Thyroid gland (tissue), 4 donors: ENCODE results near the gene ALAS1. TPM values are rescaled to one million over a fixed set of nuclear protein-coding genes. Genes with fewer than 3 reads are reported as not detected.

Experiments used
- DNase-seq, 2 donors: peaks; one replicate each; pipeline ENCODE4 v3.0.0-alpha.2; 2019
- H3K27ac ChIP-seq, 3 donors: fragments of 200-600 bp; sonication (generic); 1 replicate in 2 of 3; 2 replicates in 1 of 3; pipeline ENCODE4 v1.5.1; 2016 to 2019; ENCODE audit warnings: mild to moderate bottlenecking in 1 of 3, moderate library complexity in 1 of 3
- H3K27me3 ChIP-seq: fragments of 200-600 bp; sonication (generic); one replicate; pipeline ENCODE4 v1.5.1; 2019
- H3K36me3 ChIP-seq, 2 donors: fragments of 200-600 bp; sonication (generic); one replicate each; pipeline ENCODE4 v1.5.1; 2016 to 2019
- H3K4me1 ChIP-seq, 2 donors: fragments of 200-600 bp; sonication (generic); one replicate each; pipeline ENCODE4 v1.5.1; 2017 to 2019
- H3K4me3 ChIP-seq, 3 donors: fragments of 200-600 bp; sonication (generic); replicated peaks in 1 of 3; 1 replicate in 2 of 3; 2 replicates in 1 of 3; pipeline ENCODE4 v1.5.1; 2016; ENCODE audit warnings: mild to moderate bottlenecking in 1 of 3
- H3K9me3 ChIP-seq: fragments of 200-600 bp; sonication (generic); one replicate; pipeline ENCODE4 v1.5.1; 2017
- CTCF ChIP-seq, 6 experiments: fragments of 200-600 bp in 3 of 6; fragments of 450-650 bp in 3 of 6; sonication (generic) in 3 of 6; IDR thresholded peaks; one replicate each; pipeline ENCODE4 v1.5.1; 2016 to 2019; ENCODE audit warnings: antibody characterized with exemption in 6 of 6, mild to moderate bottlenecking in 2 of 6, inconsistent platforms in 1 of 6, moderate library complexity in 1 of 6
- POLR2A ChIP-seq, 2 donors: fragments of 450-650 bp; IDR thresholded peaks; one replicate each; pipeline ENCODE4 v1.6.1; 2017; ENCODE audit warnings: antibody characterized with exemption in 2 of 2, mild to moderate bottlenecking in 2 of 2, moderate library complexity in 1 of 2
- WGBS, 2 donors: methylation state at CpG; one replicate each; pipeline ENCODE4 v1.1.5; 2017; 5-methylcytosine and 5-hydroxymethylcytosine counted together
- intact Hi-C: fragments of 100-400 bp; cut with DNase I; formaldehyde crosslinking; loops from one replicate; pipeline ENCODE4 v1.15.1; 2023
- total RNA-seq, 4 donors: library from RNA; depleted of rRNA; stranded (reverse); fragments of >200 nt; gene quantifications; one replicate each; pipeline ENCODE4 v1.2.3, GENCODE V29; 2016

ALAS1 gene
- total RNA-seq, 4 donors from 2014 or later = 27.7 to 51.9 (median 45.9) TPM

DNA sequence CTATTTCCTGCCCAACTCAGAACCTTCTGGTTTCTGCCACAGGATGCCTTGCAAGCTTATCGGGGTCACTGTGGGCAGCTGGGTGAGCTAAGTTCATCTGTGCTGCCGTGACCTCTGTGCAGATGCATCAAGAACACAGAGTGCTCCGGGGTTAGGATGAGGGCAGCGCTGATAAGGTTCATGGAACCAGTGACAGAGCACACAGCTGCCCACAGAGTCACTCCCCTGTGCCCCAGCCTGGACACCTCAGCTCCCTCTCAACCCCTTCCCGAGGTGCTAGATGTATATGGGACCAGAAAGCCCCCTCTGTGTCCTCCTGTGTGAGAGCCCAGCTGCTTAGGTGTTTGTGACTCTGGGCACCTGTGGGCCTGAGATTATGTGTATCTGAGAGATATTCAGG, 15.8 kb upstream of the ALAS1 start:
- no peak for TF ChIP-seq POLR2A (IDR thresholded peaks at IDR 0.05)
- no peak for TF ChIP-seq CTCF (IDR thresholded peaks at IDR 0.05)
- intact Hi-C loops = no loop called here
- Histone ChIP-seq H3K27me3 (no peaks in the 10 kb centered on the region), H3K9me3 (no peaks in the 10 kb centered on the region), H3K4me3 (no peak overlapping the region), H3K36me3 (no peaks in the 10 kb centered on the region), H3K4me1 (peaks cover 30 to 33% of the 10 kb centered on the region in 2 donors), H3K27ac (peak overlapping the region; percentile 64 to 94 (median 85))
- DNase-seq = peak in 1 of 2 donors; percentile 9
- WGBS, 2 donors = 85 to 91% methylated on average over 4 to 5 of the region's 5 CpGs

DNA sequence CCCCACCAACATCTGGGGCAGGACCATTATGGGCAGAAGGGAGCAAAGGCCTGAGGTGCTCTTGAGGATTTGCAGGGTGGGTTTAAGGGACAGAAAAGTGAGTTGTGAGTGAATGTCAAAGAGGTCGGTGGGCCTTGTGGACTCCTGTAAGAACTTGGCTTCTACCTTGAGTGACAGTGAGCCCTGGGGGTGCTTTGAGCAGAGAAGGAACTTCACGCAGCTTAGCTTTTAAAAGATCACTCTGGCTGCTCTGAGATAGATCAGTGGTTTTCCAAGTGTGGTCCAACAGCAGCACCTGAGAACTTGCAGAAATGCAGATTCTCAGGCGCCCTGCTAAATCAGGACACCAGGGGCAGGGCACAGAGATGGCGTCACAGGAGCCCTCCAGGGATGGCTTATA, 15.3 kb upstream of the ALAS1 start:
- Histone ChIP-seq H3K27me3 (no peaks in the 10 kb centered on the region), H3K36me3 (no peaks in the 10 kb centered on the region), H3K4me1 (peaks cover 30 to 33% of the 10 kb centered on the region in 2 donors), H3K9me3 (no peaks in the 10 kb centered on the region), H3K4me3 (no peak overlapping the region), H3K27ac (peak overlapping the region; percentile 64 to 94 (median 85))
- DNase-seq = peak; percentile 54 to 57
- intact Hi-C loops = no loop called here
- 56 to 71% methylated on average over 4 of the region's 4 CpGs for WGBS, 2 donors
- TF ChIP-seq POLR2A (IDR thresholded peaks at IDR 0.05) (no peak), CTCF (IDR thresholded peaks at IDR 0.05) (no peak)

DNA sequence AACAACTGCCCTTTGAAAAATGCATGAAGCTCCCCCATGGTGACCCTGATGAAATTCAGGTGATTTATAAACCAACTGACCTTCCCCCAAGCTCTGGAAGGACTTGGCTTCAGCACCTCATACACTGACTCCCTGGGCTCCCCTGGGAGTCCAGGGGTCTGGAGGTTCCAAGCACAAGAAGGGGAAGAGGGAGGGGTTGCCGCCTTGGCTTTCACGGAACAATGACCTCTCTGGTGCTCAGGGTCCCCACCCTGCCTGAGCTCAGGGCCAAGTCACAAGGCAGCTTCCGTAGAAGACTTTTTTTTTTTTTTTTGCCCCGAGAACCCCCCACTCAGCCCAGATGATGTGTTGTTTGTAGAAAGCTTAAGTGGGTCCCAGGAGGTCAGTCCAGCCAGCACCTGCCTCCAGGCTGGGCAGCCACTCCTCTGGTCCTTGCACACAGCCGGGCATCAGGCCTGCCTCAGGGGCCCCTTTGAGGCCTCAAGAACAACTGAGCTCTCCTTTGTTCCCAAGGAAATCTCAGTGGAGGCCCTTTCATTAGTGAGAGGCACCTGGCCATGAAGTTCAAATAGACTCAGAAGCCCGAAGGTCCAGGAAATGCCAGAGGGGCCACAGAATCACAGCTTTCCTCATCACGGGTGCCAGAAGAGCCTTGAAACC, 14.0 kb upstream of the ALAS1 start:
- Histone ChIP-seq H3K4me1 (peaks cover 30 to 33% of the 10 kb centered on the region in 2 donors), H3K9me3 (no peaks in the 10 kb centered on the region), H3K27ac (peak overlapping the region; percentile 63 to 94 (median 85)), H3K36me3 (no peaks in the 10 kb centered on the region), H3K27me3 (no peaks in the 10 kb centered on the region), H3K4me3 (no peak overlapping the region)
- WGBS, 2 donors = 38 to 41% methylated on average over 7 of the region's 7 CpGs
- no peak for TF ChIP-seq POLR2A (IDR thresholded peaks at IDR 0.05)
- no peak for TF ChIP-seq CTCF (IDR thresholded peaks at IDR 0.05)
- DNase-seq = peak; percentile 36 to 70
- intact Hi-C loops = no loop called here

- WGBS, 2 donors = 95% methylated on average over 7 of the region's 8 CpGs
- peak overlapping the region in 1 of 3 donors; percentile 94 for H3K27ac ChIP-seq
- no peak overlapping the region for H3K4me3 ChIP-seq
- H3K27me3 ChIP-seq = no peaks in the 10 kb centered on the region
- intact Hi-C loops = no loop called here
- TF ChIP-seq CTCF (IDR thresholded peaks at IDR 0.05) = no peak
- no peak for TF ChIP-seq POLR2A (IDR thresholded peaks at IDR 0.05)
- H3K36me3 ChIP-seq = no peaks in the 10 kb centered on the region
- no peak for DNase-seq
- peaks cover 30 to 34% of the 10 kb centered on the region in 2 donors for H3K4me1 ChIP-seq
- no peaks in the 10 kb centered on the region for H3K9me3 ChIP-seq
These were observed 13.3 kb upstream of the ALAS1 start for GRCh38 chr3:52184690-52185089.

DNA sequence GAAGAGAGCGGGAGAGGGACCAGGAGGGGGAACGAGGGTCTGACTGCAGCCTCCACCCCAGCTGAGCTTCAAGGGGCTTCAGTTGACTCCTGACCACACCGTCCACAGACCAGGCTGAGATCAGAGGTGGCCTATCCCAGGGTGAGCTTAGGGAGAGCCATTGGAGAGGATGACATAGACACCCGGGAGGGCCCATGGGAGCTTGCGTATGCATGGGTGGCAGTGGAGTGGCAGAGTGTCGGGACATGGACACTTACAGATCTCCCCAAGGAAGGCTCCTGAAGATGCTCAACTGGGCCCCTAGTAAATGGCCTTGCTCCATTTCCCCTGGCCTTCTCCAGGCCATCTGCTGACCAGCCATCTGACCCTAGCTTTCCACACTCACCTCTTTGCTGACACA, 12.6 kb upstream of the ALAS1 start:
- DNase-seq = no peak
- Histone ChIP-seq H3K4me1 (peaks cover 36 to 40% of the 10 kb centered on the region in 2 donors), H3K4me3 (no peak overlapping the region), H3K27me3 (no peaks in the 10 kb centered on the region), H3K27ac (no peak overlapping the region), H3K36me3 (no peaks in the 10 kb centered on the region), H3K9me3 (no peaks in the 10 kb centered on the region)
- 91 to 95% methylated on average over 4 to 6 of the region's 6 CpGs for WGBS, 2 donors
- intact Hi-C loops = no loop called here
- no peak for TF ChIP-seq CTCF (IDR thresholded peaks at IDR 0.05)
- TF ChIP-seq POLR2A (IDR thresholded peaks at IDR 0.05) = no peak
